Naive thymus-derived CD8-positive, alpha-beta T cell (primary cell): ENCODE results near the gene ATP6AP2. TPM values are rescaled to one million over a fixed set of nuclear protein-coding genes. Genes with fewer than 3 reads are reported as not detected.

Source experiments
- ATAC-seq, 2 donors: fragments of 150-1000 bp; cut with Tn5 transposase in 1 of 2; sonication (Bioruptor Pico), chemical (Tn5 transposase) in 1 of 2; 1 replicate in 1 of 2; 2 replicates in 1 of 2; pipeline ENCODE4 v1.10.0; 2021; ENCODE audit warnings: mild to moderate bottlenecking in 2 of 2, moderate library complexity in 2 of 2
- POLR2A ChIA-PET: fragments of 350-600 bp; sonication (Branson Sonifier 250); formaldehyde crosslinking; loops from one replicate; lab custom pipeline; 2021; ENCODE audit warnings: antibody characterized with exemption; lab: Charles Lee
- DNase-seq, 10 donors: peaks; one replicate each; pipeline versions ENCODE4 v3.0.0 to v3.0.0-alpha.2; 2020 to 2022
- H3K27ac Mint-ChIP-seq, 10 donors: one replicate each; pipeline ENCODE4 v1.8.0; 2020 to 2022; ENCODE audit warnings: mild to moderate bottlenecking in 10 of 10, mixed read lengths in 10 of 10, moderate library complexity in 4 of 10, inconsistent platforms in 1 of 10
- H3K27me3 Mint-ChIP-seq, 5 donors: one replicate each; pipeline ENCODE4 v1.8.0; 2021 to 2022; ENCODE audit warnings: mixed read lengths in 5 of 5
- H3K36me3 Mint-ChIP-seq, 3 donors: one replicate each; pipeline ENCODE4 v1.8.0; 2020 to 2022; ENCODE audit warnings: mixed read lengths in 3 of 3, mild to moderate bottlenecking in 2 of 3, inconsistent platforms in 1 of 3
- H3K4me1 Mint-ChIP-seq, 4 donors: one replicate each; pipeline ENCODE4 v1.8.0; 2021 to 2022; ENCODE audit warnings: mixed read lengths in 4 of 4
- H3K4me3 Mint-ChIP-seq, 10 donors: one replicate each; pipeline ENCODE4 v1.8.0; 2020 to 2022; ENCODE audit warnings: mild to moderate bottlenecking in 10 of 10, mixed read lengths in 10 of 10, moderate library complexity in 6 of 10, inconsistent platforms in 1 of 10
- H3K9me3 Mint-ChIP-seq, 9 donors: one replicate each; pipeline ENCODE4 v1.8.0; 2020 to 2022; ENCODE audit warnings: mixed read lengths in 9 of 9, mild to moderate bottlenecking in 3 of 9, inconsistent platforms in 1 of 9, moderate library complexity in 1 of 9
- polyA plus RNA-seq, 3 donors: library from polyadenylated mRNA; unstranded; fragments of 300-500 nt; fragmentation: Illumina TruSeq; gene quantifications; one replicate each; pipeline ENCODE4 v1.2.3, GENCODE V29; 2021
- total RNA-seq, 8 experiments: library from RNA in 2 of 8; stranded (reverse) in 2 of 8; gene quantifications; one replicate each; pipeline ENCODE4 v1.2.3 and lab custom pipeline; 2021 to 2026

Gene ATP6AP2
- total and polyA plus RNA-seq, 5 experiments from 2014 or later: 68.8 to 202 (median 180) TPM

DNA sequence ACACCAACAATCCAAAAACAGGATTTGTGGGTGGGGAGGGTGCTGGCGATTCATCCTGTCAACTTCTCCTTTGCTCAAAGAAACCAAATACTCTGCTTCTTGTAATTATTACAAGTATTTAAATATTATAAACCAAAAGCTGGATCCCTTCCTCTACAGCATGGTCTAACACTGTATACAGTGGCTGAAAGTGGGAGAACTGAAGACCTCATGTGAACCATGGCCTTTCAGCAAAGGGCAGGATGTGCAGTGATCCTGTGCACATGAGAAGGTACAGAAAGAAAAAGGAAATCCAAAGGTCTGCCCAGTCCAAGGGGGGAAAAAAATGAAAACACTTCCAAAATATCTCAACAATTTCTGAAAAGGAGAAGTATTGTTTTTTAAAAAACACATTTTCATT is 71.9 kb downstream of the ATP6AP2 start:
- POLR2A ChIA-PET: interaction anchor here (1.5 kb wide), 1 partner anchor 82 kb away, joined by 4 read pairs; the partner anchor contains the start of gene MED14
- Mint-ChIP-seq H3K9me3 (no peaks in the 10 kb centered on the region), H3K4me3 (no peak overlapping the region), H3K27ac (peak overlapping the region in 5 of 10 donors; percentile 32 to 79 (median 46)), H3K36me3 (peaks cover 1 to 44% (median 4%) of the 10 kb centered on the region in 3 donors), H3K27me3 (no peaks in the 10 kb centered on the region), H3K4me1 (peaks cover 3 to 8% (median 6%) of the 10 kb centered on the region in 4 donors)
- DNase-seq (no peak), ATAC-seq (no peak)

DNA sequence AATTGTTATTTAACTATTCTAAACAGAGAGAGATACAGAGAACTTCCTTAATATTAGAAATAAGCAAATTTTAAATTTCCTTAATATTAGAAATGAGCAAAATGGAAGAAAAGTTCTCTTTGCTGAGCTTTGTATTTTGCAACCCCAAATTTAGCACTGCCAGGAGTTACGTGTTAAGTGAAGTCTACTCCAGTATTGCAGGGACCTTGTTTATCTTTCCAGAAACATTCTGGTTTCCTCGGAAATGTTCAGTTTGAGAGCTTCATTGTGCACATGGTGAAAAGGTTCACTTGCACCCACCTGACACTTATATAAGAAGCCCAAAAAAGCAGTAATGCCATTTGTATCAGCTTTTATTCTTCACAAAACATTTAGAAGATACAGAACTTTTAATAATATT is 72.8 kb downstream of the ATP6AP2 start:
- Mint-ChIP-seq H3K4me1 (peaks cover 3 to 6% (median 4%) of the 10 kb centered on the region in 4 donors), H3K27ac (peak overlapping the region in 2 of 10 donors; percentile 22 to 76), H3K27me3 (no peaks in the 10 kb centered on the region), H3K4me3 (no peak overlapping the region), H3K9me3 (no peaks in the 10 kb centered on the region), H3K36me3 (peaks cover 1 to 44% (median 4%) of the 10 kb centered on the region in 3 donors)
- POLR2A ChIA-PET: no interaction called here
- ATAC-seq (no peak), DNase-seq (no peak)

Other genes starting within 250 kb of the ATP6AP2 start
- not detected for gene MPC1L, start 42.5 kb downstream of the ATP6AP2 start, total RNA-seq
- not detected for gene MPC1L, start 42.5 kb downstream of the ATP6AP2 start, polyA plus RNA-seq
- gene CXorf38, start 66.6 kb downstream of the ATP6AP2 start, total RNA-seq: 10 to 100 TPM; 27.3 to 27.4 TPM
- gene CXorf38, start 66.6 kb downstream of the ATP6AP2 start, polyA plus RNA-seq: 10 to 100 TPM; 36.6 to 45.2 (median 37.2) TPM
- 10 to 100 TPM; 37.2 to 42.0 TPM for gene MED14, start 154.6 kb downstream of the ATP6AP2 start, total RNA-seq
- 10 to 100 TPM in 1 of 3 donors, 1 to 10 TPM in 2; 6.0 to 11.7 (median 6.7) TPM for gene MED14, start 154.6 kb downstream of the ATP6AP2 start, polyA plus RNA-seq